Activated B cell treated with CpG ODN at 0.5 μM for 24 hours (primary cell): ENCODE measurements around the gene KRT83. TPM values are rescaled to one million over a fixed set of nuclear protein-coding genes. Genes with fewer than 3 reads are reported as not detected.

Source experiments
- ATAC-seq: fragments of 200-7000 bp; cut with Tn5 transposase; one replicate; pipeline ENCODE4 v1.10.0; 2021; ENCODE audit warnings: low read depth, mild to moderate bottlenecking, moderate library complexity
- CTCF ChIA-PET: fragments of 350-600 bp; sonication (Branson Sonifier 250); formaldehyde crosslinking; loops from one replicate; lab custom pipeline; 2021; ENCODE audit warnings: antibody characterized with exemption; lab: Charles Lee
- POLR2A ChIA-PET: fragments of 350-600 bp; sonication (Branson Sonifier 250); formaldehyde crosslinking; loops from one replicate; lab custom pipeline; 2021; ENCODE audit warnings: antibody characterized with exemption; lab: Charles Lee
- DNase-seq: peaks from one replicate; pipeline ENCODE4 v3.0.0; 2022
- H3K27ac Mint-ChIP-seq: one replicate; pipeline ENCODE4 v1.8.0; 2020; ENCODE audit warnings: mixed read lengths
- H3K27me3 Mint-ChIP-seq: one replicate; pipeline ENCODE4 v1.8.0; 2021; ENCODE audit warnings: mixed read lengths
- H3K36me3 Mint-ChIP-seq: one replicate; pipeline ENCODE4 v1.8.0; 2021; ENCODE audit warnings: low read depth, mixed read lengths
- H3K4me1 Mint-ChIP-seq: one replicate; pipeline ENCODE4 v1.8.0; 2021; ENCODE audit warnings: mixed read lengths
- H3K4me3 Mint-ChIP-seq: one replicate; pipeline ENCODE4 v1.8.0; 2020; ENCODE audit warnings: mild to moderate bottlenecking, mixed read lengths
- H3K9me3 Mint-ChIP-seq: one replicate; pipeline ENCODE4 v1.8.0; 2020; ENCODE audit warnings: mixed read lengths
- CTCF ChIP-seq: fragments of 200-600 bp; IDR thresholded peaks from one replicate; pipeline ENCODE4 v1.8.0; 2022; ENCODE audit warnings: antibody characterized with exemption, mild to moderate bottlenecking
- intact Hi-C: fragments of 100-400 bp; cut with micrococcal nuclease; formaldehyde crosslinking; loops from one replicate; pipeline ENCODE4 v1.15.1; 2024
- total RNA-seq: library from RNA; stranded (reverse); gene quantifications from 2 replicates; pipeline ENCODE4 v1.2.3, GENCODE V29; 2022

Gene KRT83
- total RNA-seq, 1 donor from 2014 or later: not detected

DNA sequence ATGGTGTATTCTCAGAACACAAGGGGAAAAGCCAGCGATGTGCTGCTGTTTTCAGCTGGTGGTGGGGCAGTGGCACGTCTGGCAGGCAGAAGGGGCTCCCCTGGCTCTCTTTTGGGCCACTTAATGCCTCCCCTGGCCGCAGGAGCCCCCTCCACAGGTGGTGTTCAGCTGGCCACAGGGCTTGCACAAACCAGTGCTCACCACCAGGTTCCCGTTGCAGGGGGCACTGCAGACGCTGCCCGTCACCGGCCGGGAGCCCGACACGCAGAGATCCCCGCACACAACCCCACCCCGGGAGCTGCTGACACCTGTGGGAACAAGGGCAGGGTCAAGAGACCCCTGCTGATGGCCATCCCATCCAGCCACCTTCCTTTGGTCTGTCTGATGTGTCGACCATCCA is 6.7 kb downstream of the KRT83 start:
- no peaks in the 10 kb centered on the region for H3K4me1 Mint-ChIP-seq
- no peaks in the 10 kb centered on the region for H3K9me3 Mint-ChIP-seq
- ChIA-PET CTCF (no interaction called here), POLR2A (no interaction called here)
- peaks cover 29% of the 10 kb centered on the region for H3K27me3 Mint-ChIP-seq
- H3K4me3 Mint-ChIP-seq: no peak overlapping the region
- H3K36me3 Mint-ChIP-seq: no peaks in the 10 kb centered on the region
- DNase-seq (no peak), ATAC-seq (no peak)
- TF ChIP-seq CTCF: no peak
- intact Hi-C loops: no loop called here
- no peak overlapping the region for H3K27ac Mint-ChIP-seq

GRCh38 chr12:52313926-52314325 is 7.3 kb downstream of the KRT83 start:
- peaks cover 33% of the 10 kb centered on the region for H3K27me3 Mint-ChIP-seq
- no peaks in the 10 kb centered on the region for H3K9me3 Mint-ChIP-seq
- ATAC-seq (no peak), DNase-seq (no peak)
- no peaks in the 10 kb centered on the region for H3K36me3 Mint-ChIP-seq
- no peak overlapping the region for H3K27ac Mint-ChIP-seq
- H3K4me1 Mint-ChIP-seq: no peaks in the 10 kb centered on the region
- POLR2A ChIA-PET: no interaction called here
- H3K4me3 Mint-ChIP-seq: no peak overlapping the region
- no peak for TF ChIP-seq CTCF
- CTCF ChIA-PET: interaction anchor here (0.9 kb wide), 1 partner anchor 120 kb away, joined by 3 read pairs; no protein-coding TSS in a partner anchor
- intact Hi-C loops: no loop called here

DNA sequence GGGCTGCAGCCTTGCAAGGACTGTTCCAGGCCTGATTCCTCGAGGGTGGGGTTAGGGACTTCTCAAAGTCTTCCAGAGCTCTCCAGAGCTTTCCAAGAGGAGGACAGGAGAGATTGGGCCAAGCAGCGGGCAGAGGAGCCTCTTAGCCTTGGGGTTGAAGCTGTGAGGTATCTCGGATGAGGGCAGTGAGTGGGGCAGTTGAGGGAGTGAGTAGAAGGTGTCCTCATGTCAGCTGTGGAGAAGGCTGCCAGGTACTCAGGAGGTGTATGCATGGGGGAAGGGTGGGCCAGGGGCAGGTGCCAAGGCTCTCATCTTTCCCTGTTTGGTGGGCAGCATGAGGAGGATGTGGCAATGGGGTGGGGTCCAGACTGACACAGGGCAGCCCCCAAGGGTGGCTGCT is 7.7 kb downstream of the KRT83 start:
- H3K27me3 Mint-ChIP-seq: peaks cover 34% of the 10 kb centered on the region
- intact Hi-C loops: no loop called here
- H3K9me3 Mint-ChIP-seq: no peaks in the 10 kb centered on the region
- no peak overlapping the region for H3K27ac Mint-ChIP-seq
- no peaks in the 10 kb centered on the region for H3K36me3 Mint-ChIP-seq
- POLR2A ChIA-PET: no interaction called here
- no peak for TF ChIP-seq CTCF
- ATAC-seq (no peak), DNase-seq (no peak)
- H3K4me3 Mint-ChIP-seq: no peak overlapping the region
- CTCF ChIA-PET: interaction anchor here (0.9 kb wide), 1 partner anchor 119 kb away, joined by 3 read pairs; no protein-coding TSS in a partner anchor
- H3K4me1 Mint-ChIP-seq: peaks cover 2% of the 10 kb centered on the region

- H3K4me3 Mint-ChIP-seq: no peak overlapping the region
- H3K36me3 Mint-ChIP-seq: no peaks in the 10 kb centered on the region
- ATAC-seq: no peak
- H3K27me3 Mint-ChIP-seq: peaks cover 44% of the 10 kb centered on the region
- intact Hi-C loops: no loop called here
- no peak for TF ChIP-seq CTCF
- H3K4me1 Mint-ChIP-seq: peaks cover 2% of the 10 kb centered on the region
- CTCF ChIA-PET: interaction anchor here (0.6 to 1.4 kb wide), 3 partner anchors 12 to 33 kb away, joined by 3 to 6 read pairs (median 4); no protein-coding TSS in a partner anchor
- no peak for DNase-seq
- no peaks in the 10 kb centered on the region for H3K9me3 Mint-ChIP-seq
- POLR2A ChIA-PET: no interaction called here
- no peak overlapping the region for H3K27ac Mint-ChIP-seq
Measured at GRCh38 chr12:52312086-52312485, 9.1 kb downstream of the KRT83 start.

DNA sequence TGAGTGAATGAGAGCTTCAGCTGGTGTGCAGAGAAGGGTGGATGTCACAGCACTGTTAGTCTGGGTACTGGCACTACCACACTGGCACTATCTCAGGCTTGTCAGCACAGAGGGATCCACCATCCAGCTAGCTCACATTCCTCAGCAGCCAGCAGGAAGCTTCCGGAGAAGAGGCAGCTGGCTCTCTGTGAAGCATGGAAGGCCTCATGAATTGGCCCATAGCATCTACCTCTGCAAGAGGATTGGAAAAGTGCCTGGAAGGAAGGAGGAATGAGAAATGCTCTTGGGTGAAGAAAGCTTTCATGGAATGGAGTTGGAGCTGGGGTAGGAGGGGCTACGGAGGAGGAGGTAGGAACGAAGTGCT is 9.9 kb downstream of the KRT83 start:
- ChIA-PET POLR2A (no interaction called here), CTCF (interaction anchor here (1.2 to 1.4 kb wide), 3 partner anchors 17 to 146 kb away, joined by 3 to 6 read pairs (median 4); no protein-coding TSS in a partner anchor)
- no peak for DNase-seq
- Mint-ChIP-seq H3K4me1 (peaks cover 2% of the 10 kb centered on the region), H3K27me3 (peaks cover 50% of the 10 kb centered on the region), H3K27ac (no peak overlapping the region), H3K9me3 (no peaks in the 10 kb centered on the region), H3K36me3 (no peaks in the 10 kb centered on the region), H3K4me3 (no peak overlapping the region)
- TF ChIP-seq CTCF: no peak
- ATAC-seq: no peak
- intact Hi-C loops: no loop called here
